NCI-H187 (cell line): ENCODE results near the gene ARX.

Experiments used
- DNase-seq, 2 experiments: peaks; one replicate each; lab custom pipeline; 2025; lab: John Stamatoyannopoulos, UW

ARX gene

DNA sequence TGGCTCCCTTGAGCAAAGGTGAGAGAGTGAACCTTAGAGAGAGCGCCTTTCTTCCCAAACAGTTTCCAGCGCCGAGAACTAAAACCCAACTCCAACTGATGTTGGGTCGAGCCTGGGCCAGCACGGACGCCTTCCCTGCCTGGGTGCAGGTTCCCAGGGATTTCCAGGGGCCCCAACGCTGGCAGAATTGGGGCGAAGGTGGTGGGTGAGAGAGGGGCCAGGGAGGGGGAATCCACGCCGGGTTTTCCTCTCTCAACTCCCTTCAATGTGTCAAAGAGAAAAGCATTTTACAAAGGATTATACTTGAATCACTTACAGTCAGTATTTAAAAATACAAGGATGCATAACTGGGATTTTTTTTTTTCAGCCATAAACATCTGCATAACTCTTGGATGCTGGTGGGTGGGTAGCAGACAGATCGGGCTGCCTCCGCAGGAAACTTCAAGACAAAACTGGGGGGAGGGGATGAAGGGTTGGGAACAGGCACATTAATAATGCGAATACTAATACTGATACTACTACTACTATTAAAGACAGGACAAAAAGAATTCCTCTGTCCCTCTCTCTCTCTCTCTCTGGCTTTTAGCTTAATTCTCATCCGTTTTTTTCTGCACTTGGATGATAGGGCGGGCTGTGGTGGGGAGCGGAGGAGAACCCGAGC lies 1.3 kb upstream of the ARX start:
- DNase-seq: no peak

DNA sequence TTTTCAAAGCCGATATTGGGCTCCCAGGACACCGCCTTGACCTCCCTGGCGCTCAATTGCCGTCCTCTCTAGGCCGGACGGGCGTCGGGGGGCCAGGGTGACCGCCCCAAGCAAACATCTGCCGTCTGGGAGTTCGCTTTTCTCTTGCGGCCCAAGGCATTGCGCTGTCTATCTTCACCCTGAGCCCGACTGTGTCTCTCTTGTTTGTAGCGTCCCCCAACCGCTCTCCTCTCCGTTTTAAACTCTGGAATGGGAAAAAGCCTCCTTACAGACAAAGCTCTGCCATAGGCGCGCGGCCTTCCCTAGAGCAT lies 551 bp upstream of the ARX start:
- no peak for DNase-seq

DNA sequence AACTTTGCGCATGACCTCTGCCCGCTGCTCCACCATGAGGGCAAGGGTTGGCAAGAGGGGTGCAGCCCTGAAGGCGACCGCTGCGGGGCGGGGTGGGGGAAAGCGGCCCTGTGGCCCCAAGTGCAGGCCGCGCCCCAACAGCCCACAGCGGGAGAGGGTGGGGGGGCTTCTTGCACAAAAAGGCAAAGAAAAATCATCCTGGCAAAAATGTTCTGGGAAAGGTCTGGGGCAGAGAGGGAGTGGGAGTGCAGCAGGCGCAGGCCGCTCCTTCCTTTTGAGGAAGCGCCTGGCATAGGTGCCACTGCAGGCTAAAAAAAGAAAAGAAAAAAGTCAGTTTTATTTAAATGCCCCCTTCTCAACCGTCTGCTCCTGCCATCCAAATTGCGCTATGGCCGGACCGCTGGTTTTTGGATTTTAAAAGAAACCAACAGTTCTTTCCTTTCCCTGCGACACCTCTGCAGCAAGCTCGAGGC lies 1.4 kb downstream of the ARX start:
- no peak for DNase-seq

DNA sequence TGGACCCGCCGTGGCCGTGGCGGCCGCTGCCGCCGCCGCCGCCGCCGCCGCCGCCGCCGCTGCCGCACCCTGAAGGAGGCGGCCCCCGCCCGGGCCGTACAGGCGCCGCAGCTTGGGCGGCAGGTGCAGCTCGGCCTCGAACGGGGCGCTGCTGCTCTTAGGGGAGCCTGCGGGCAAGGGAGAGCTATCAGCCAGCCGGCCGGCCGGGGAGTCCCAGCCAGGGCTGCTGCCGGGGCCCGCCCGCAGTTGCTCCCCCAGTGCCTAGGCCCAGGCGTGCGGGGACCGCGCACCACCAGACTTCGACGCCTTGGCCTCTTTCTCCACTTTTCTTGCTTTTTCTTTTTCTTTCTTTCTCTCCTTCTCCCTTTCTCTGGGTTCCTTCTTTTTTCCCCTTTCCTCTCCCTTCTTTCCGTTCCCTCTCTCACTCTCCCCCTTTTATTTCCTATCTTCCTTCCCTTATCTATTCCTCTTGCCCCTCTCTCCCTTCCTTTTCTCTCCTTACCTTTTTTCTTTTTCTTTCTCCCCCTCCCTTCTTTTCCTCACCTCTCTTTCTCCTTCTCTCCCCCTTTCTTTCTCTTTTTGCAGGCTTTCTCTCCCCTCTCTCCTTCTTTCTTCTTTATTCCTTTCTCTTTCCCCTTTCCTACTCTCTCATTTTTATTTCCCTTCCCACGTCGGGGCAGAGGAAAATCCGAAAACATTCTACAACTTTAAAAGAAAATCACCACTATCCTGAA lies 2.0 kb downstream of the ARX start:
- no peak for DNase-seq

DNA sequence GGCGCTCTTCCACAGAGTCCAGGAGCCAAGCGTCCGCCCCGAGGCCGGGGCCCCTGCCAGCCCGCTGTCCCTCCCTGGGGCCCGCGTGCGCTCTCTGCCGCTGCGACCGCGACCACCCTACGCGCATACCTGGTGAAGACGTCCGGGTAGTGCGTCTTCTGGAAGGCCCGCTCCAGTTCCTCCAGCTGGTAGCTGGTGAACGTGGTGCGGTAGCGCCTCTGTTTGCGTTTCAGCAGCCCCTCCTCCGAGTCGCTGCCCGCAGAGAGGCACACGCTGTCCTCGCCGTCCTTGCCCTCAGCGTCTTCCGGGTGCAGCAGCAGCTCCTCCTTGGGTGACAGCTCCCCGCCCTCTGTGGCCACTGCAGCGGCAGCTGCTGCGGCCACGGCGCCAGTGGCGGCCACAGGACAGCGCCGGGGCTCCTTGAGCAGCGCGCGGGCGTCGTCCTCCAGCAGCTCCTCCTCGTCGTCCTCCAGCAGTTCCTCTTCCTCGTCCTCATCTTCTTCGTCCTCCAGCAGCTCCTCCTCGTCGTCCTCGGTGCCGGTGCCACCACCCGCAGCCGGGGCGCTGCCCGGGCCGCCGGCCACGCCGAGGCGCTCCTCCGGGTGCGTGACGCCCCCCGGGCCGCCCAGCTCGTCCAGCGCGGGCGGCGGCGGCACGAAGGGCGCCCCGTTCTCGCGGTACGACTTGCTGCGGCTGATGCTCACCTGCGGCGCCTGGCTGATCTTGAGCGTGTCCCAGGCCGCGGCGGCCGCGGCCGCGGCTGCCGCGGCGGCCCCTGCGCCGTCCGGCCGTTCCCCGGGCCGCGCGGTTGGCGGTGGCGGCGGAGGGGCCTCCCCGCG lies 2.8 kb downstream of the ARX start:
- no peak for DNase-seq

DNA sequence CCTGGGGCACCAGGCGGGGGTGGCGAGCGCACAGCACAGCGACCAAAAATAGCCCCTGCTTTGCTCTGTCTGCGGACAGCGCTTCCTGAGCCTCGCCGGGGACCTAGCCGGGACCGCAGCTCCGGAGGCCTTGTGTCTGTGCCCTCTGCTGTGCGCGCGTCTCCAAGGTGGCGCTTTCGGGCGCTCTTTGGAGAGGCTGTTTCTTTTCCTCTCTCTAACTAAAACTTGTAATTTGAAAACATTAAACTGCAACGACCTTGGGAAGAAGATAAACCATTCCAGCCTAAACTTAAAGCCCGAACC lies 3.4 kb downstream of the ARX start:
- DNase-seq: no peak

DNA sequence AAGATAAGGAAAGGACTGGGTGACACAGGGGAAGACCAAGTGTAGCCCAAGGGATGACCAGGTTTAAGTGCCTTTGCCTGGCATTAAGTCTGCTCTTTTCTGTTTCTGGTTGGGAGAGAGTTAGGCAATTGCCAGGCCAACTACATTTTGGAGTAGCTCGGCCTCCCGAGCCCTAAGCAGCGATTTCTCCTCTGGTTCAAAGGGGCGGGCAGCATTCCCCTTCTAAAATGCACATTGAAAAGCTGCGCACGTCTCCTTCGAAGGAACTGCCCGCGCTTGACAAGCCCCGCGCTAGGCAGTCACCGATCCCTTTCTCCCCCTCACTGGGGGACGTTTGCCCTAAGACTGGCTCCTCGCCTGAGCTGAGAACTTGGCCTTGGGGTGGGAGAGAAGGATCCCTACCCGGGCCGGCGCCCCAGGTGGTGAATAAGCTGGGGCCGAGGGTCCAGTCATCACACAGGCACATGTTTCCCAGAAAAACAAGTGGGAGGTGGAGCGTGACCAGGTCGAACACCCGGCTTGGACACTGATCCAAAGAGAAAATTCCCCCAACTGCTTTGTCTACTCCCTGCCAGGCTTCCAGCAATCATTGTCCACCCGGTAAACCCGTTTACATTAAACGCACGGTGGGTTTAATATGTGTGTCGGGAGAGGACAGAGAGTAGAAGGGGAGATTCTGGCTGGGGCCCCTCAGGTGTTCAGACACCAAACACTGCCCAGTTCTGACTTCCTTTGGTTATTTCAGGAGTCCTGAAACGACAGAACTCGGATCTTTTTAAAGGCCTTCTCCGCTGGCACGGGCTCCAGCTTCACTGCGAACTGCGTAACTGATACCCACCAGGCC lies 4.0 kb downstream of the ARX start:
- DNase-seq: no peak

DNA sequence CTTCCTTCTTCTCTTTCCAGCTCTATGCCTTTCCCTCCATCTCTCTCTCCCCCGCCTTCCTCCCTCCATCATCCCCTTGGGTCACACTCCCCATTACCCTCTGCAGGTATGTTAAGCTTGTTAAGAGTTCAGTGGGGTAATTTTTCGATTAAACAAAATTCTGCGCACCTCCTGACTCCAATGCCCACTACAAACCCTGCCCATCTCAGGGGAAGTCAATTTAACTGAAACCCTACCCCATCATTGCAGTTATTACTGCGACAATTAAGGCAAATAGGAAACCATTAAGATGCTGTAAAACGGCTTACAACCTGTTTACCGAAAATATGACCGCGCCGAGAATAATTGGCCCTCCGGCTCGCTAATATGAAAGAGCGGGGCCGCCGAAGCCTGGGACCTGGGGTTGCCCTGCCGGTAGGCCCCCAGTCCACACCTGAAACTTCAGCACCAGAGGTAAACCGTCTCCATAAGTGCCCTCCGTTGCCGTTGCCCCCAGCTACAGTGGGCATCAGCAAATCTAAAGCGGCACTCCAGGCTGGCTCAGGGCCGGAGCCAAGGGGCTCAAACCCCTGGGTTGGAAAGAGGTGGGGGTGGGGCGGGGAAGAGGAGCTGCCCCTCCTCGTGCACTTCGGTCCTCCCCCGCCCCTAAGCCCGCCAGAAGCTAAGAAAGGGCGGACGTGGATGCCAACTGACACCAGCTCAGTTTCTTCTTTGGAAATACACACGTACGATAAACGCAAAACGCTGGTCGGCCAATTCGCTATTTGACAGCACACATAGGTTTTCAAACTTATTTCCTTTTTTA lies 4.8 kb downstream of the ARX start:
- no peak for DNase-seq

DNA sequence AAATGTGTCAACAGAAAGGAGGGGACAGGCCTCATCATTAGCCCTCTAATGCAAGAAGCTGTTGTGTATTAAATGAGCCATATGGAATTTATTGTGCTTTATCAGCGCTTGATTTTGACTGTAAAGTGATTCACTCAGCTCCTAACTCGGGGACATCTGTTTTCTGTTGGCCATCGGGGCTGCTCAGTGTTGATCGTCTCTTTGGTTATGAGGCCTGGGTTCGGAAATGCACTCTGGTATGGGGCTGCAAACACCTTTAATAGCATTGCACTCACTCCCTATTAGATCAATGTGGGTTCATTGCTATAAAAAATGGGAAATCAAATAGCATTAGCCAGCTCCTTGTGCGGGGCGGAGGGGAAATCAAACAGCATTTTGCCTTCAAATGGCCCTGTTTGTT lies 6.4 kb downstream of the ARX start:
- no peak for DNase-seq

DNA sequence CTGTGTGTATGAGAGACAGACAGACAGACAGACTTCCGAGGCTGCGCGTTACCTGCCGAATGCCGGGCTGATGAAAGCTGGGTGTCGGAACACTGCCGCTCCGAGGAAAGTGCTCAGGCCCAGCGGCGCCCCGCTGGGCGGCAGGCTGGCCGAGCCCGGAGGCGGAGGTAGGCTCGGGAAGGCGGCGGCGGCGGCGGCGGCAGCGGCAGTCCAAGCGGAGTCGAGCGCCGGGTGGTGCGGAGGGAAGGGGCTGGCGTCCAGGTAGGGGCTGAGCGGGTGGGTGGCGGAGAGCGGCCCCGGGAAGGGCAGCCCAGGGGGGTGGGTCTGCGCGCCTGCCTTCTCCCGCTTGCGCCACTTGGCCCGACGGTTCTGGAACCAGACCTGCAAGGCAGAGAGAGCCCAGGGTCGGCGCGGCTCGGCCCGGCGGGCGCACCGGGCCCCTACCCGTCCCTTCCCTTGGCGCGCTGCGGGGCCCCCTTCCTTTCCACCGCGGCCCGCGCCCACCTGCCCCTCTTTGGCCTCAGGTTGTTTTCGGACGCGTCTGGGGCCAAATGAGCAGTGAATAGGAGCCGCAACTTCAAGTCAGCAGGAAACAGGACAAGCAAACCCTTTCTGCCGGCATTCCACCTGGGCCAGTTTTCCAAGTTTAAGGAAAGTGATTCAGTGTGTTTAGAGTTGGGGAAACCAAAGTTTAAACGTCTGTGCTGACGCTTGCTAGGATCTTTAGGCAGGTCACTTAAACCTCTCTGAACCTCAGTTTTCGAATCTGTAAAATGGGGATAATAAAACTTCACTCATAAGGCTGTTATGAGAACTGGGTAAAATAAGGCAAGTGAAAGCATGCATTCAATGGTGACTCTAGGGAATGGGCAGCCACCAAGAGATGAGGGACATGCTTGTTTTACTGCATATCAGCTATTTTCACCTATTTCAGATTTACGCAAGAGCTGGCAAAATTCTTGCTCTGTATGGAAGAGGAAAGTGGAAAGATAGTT lies 8.4 kb downstream of the ARX start:
- no peak for DNase-seq

DNA sequence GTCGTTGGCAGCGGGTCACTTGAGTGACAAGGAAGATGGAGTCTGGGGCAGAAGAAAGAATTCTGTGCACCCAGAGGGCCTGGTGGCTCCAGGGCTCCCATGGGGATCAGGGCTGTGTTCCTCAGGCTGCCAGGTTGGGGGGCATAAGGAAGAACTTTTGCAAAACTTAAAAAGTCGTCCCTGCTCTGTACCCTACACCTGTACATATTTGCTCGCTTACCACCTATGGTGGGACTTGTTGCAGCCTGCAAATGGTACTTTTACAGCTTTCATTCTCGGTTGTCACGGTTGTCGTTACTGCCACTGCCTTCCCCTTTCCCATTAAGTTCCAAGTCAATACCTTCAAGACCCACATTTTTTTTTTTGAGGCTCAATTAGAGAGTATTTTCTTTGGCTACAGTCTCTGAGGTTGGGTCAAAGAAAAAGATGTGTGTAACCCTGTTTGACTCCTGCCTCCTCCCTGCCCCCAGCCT lies 9.1 kb downstream of the ARX start:
- DNase-seq: no peak

DNA sequence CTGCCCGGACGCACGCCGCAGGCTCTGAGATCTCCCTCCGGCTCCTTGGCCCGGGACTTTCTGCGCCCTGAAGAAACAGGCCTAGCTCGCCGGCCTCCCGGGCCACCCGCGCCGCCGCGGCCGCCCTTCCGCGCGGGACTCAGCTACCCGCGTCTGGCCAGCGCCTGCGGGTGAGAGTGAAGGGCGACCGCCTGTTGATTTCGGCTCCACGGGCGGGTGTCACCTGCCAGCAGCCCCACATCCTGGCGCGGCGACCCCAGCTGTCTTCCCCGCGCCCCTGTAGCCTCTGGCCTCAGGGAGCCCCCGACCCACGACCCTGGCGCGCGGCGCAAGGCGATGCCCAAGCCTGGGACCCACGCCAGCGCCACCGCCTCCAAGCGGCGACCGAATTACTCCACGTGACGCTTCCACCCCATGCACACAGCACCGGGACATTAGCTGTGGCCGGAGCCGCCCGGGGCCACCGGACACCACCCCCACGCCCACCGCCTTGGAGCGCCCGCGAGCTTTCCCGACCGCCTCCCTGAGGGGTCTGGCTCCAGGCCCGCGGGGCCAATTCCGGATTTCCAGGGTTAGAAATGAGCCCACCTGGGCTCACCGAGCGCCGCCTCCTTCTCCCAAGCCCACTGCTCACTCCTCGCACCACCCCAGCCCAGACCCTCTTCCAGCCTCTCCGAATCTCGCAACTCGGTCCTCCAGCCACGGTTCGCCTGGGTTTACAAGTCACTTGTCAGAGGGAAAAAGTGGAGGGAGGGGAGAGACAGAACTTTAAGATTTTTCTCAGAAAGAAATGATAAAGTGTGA lies 10.2 kb downstream of the ARX start:
- DNase-seq: no peak

DNA sequence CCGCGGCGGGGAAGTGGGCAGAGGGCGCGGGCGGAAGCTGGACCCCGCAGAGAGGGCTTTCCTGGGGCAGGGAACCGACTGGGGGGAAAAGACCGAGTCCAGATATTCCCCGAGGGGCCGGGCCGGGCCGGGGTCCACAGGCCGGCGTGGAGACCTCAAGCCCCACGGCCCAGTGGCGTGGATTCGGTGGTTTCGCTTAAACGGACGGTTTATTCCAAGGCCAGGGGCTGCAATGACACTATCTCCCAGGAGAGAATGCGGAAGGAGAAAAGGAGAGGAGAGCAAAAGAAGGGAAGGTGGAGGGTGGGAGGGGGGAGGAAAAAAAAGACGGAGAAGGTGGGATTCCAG lies 10.8 kb downstream of the ARX start:
- DNase-seq: no peak

DNA sequence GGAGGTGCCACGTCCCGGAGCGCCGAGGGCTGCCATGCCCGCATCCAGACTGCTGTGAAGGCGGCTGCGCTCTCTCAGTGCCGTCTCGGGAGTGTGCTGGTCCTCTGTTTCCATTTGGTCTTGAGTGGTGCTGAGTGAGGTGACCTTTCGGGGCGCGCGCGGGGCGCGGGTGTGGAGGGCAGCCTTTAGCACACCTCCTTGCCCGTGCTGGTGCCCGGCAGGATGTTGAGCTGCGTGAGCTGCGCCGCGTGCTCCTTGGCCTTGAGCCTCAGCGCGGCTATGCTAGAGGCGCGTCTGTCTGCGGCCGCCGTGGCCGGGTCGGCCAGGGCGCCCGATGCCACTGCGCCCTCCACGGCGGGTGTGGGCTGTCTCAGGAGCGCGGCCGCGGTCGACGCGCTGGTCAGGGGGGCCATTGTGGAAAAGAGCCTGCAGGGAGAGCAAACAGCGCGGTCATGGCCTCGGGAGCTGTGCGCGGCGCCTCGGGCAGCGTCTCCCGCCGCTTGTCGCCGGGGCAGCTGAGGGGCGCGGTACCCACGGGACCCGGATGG lies 11.2 kb downstream of the ARX start:
- no peak for DNase-seq

DNA sequence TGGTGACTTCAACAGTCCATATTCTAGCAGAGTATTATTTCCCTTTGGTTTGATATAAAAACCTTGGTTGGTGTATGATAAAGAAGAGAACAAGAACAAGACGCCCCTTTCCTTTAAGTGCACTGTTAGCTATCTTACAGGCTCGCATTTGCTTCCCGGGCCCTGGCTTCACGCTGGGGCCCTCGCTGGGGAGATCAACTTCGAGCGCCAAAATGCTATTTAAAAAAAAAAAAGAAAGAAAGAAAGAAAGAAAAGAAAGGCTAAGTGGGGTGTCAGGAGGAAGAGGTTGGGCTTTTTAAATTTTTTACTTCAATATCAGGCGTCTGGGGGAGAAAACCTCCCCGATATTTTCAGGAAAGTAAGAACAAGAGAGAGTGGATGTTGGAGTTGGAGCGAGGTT lies 11.7 kb downstream of the ARX start:
- DNase-seq: no peak

DNA sequence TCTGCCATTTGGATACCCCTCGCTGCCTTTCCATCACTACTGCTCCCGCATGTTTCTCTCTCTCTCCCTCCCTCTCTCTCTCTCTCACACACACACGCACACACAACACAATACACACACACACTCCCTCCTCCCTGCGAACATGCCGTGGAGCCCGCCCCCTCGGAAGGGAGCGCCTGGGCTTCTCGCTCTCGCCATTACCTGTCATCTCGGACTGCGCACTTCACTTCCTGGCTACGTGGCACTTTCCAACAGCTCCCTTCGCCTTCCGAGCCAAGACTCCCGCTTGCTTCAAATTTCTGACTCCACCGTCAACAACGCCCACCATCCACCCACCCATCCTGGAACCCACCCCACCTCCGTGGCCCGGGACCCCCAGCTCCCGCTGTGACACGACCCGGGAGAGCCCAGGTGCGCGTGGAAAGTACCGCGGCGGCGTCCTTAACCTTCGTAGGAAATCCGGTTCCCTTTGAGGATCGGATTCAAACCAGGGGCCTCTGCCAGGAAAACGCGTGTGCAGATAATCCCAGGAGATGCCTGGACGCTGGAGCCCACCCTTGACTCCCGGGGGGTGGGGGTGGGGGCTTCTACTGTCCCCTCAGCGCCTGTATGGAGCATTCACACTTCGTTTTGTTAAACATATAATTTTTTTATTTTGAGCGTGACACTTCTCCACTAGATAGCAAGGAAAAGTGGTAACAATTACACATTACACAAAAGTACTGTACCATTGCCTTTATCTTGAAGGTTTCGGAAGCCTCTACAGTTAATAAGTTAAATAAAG lies 12.5 kb downstream of the ARX start:
- DNase-seq: no peak

DNA sequence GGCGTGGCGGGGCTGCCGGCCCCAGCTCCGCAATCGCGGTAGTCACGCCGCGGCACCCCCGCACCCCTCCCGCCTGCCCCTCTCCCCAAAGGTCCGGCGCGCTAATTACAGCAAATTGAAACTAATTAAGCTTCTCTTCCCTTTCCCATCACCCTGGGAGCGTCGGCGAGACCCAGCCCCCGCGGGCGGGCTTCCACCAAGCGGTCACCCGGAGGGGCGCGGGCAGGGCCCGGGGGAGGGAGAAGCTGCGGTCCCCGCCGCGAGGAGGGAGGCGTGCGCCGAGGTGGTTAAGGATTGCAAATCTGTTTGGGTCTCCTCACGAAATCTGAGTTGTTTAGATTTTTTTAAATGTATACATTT lies 13.1 kb downstream of the ARX start:
- no peak for DNase-seq
